ENCODE results near the gene OTP. TPM values are rescaled to one million over a fixed set of nuclear protein-coding genes. Genes with fewer than 3 reads are reported as not detected.

Gene OTP
- total and polyA plus RNA-seq, 2 donors (not counting 1 experiment from before 2014, with no cell fraction given) = 0.03 TPM; not detected in 1

- peaks cover 0 to 24% (median 17%) of the 10 kb centered on the region in 4 experiments for H3K27me3 ChIP-seq (replicated peaks in 1 of 4; ENCODE audit: control extremely low read depth in 1 of 4, control insufficient read depth in 3 of 4, insufficient read depth in 4 of 4, low read length in 3 of 4)
These were observed 17.1 kb downstream of the OTP start for GRCh38 chr5:77621440-77621839.

DNA sequence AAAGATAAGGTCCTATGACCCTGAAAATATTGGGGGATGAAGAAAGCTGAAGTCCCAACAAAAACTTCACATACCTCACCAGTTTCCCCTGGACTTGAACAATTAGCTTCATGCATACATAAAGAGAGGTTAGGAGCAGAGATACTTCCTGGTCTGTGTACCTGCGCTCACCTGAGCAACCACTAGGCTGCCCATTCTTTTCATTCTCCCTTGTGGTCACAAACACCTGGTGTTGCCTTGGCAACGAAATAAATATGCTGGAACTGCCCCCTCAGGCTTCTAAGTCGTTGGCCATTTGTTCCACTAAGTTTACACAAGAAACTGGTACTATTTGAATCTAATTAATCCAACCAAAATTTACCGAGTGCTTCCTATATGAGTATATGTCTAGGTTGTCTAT lies 18.1 kb downstream of the OTP start:
- DNase-seq (peak; percentile 43), ATAC-seq (ENCODE audit: low read depth) (no peak)
- H3K36me3 ChIP-seq (replicated peaks in 1 of 2; ENCODE audit: control extremely low read depth in 1 of 2, control insufficient read depth in 1 of 2, extremely low read depth in 1 of 2, insufficient read depth in 2 of 2, low read length in 1 of 2) = no peaks in the 10 kb centered on the region
- H2AFZ ChIP-seq (ENCODE audit: insufficient read depth, low read depth, low read length, poor library complexity, severe bottlenecking) = no peak overlapping the region
- Mint-ChIP-seq H3K4me3 (no peak overlapping the region), H3K27ac (no peak overlapping the region), H3K27me3 (peaks cover 59% of the 10 kb centered on the region), H3K4me1 (no peaks in the 10 kb centered on the region), H3K9me3 (ENCODE audit: insufficient read depth) (no peaks in the 10 kb centered on the region)
- POLR2A ChIA-PET = interaction anchor here (0.7 kb wide), 1 partner anchor 37 kb away, joined by 3 read pairs; no protein-coding TSS in a partner anchor
- H3K27me3 ChIP-seq (replicated peaks in 1 of 4; ENCODE audit: control extremely low read depth in 1 of 4, control insufficient read depth in 3 of 4, insufficient read depth in 4 of 4, low read length in 3 of 4) = peaks cover 0 to 23% (median 16%) of the 10 kb centered on the region in 4 experiments
- no peak overlapping the region for H3K27ac ChIP-seq (ENCODE audit: low read length in 2 of 2)
- no peak overlapping the region for H3K4me3 ChIP-seq (ENCODE audit: control extremely low read depth in 1 of 5, extremely low read depth in 1 of 5, insufficient read depth in 1 of 5, low read depth in 2 of 5, low read length in 4 of 5)
- H3K4me1 ChIP-seq (ENCODE audit: control insufficient read depth in 2 of 2, insufficient read depth in 2 of 2, low read length in 2 of 2) = no peaks in the 10 kb centered on the region
- intact Hi-C loops (cut with micrococcal nuclease) = loop anchor here (10.0 kb wide), 2 partner anchors 126 to 536 kb away; partner anchors contain the start of genes WDR41 and ZBED3
- no peaks in the 10 kb centered on the region for H4K20me1 ChIP-seq (ENCODE audit: control insufficient read depth, insufficient read depth, low read length, poor library complexity, severe bottlenecking)
- H3K9ac ChIP-seq (ENCODE audit: low read length) = no peak overlapping the region
- TF ChIP-seq EZH2 (IDR thresholded peaks at IDR 0.05; ENCODE audit: borderline replicate concordance, insufficient read depth, low read depth, low read length, poor library complexity, severe bottlenecking) (no peak), CTCF (IDR thresholded peaks at IDR 0.05) (no peak)
- CTCF ChIA-PET = no interaction called here
- no peaks in the 10 kb centered on the region for H3K79me2 ChIP-seq (ENCODE audit: control insufficient read depth, insufficient read depth, low read length)
- no peaks in the 10 kb centered on the region for H3K9me3 ChIP-seq (ENCODE audit: control extremely low read depth in 1 of 3, control insufficient read depth in 2 of 3, insufficient read depth in 1 of 3, low read length in 2 of 3)
- no peak overlapping the region for H3K4me2 ChIP-seq (replicated peaks; ENCODE audit: low read depth, low read length, poor library complexity, severe bottlenecking)
- WGBS (ENCODE audit: insufficient coverage) = 25% methylated on average over 2 of the region's 4 CpGs

More at GRCh38 chr5:77621440-77621839, 17.1 kb downstream of the OTP start:
- no peaks in the 10 kb centered on the region for H3K4me1 Mint-ChIP-seq
- no peak overlapping the region for H3K4me3 Mint-ChIP-seq
- Histone ChIP-seq H3K4me1 (ENCODE audit: control insufficient read depth in 2 of 2, insufficient read depth in 2 of 2, low read length in 2 of 2) (no peaks in the 10 kb centered on the region), H3K4me3 (ENCODE audit: control extremely low read depth in 1 of 5, extremely low read depth in 1 of 5, insufficient read depth in 1 of 5, low read depth in 2 of 5, low read length in 4 of 5) (no peak overlapping the region), H4K20me1 (ENCODE audit: control insufficient read depth, insufficient read depth, low read length, poor library complexity, severe bottlenecking) (no peaks in the 10 kb centered on the region), H3K36me3 (replicated peaks in 1 of 2; ENCODE audit: control extremely low read depth in 1 of 2, control insufficient read depth in 1 of 2, extremely low read depth in 1 of 2, insufficient read depth in 2 of 2, low read length in 1 of 2) (no peaks in the 10 kb centered on the region), H2AFZ (ENCODE audit: insufficient read depth, low read depth, low read length, poor library complexity, severe bottlenecking) (no peak overlapping the region), H3K4me2 (replicated peaks; ENCODE audit: low read depth, low read length, poor library complexity, severe bottlenecking) (no peak overlapping the region), H3K9me3 (ENCODE audit: control extremely low read depth in 1 of 3, control insufficient read depth in 2 of 3, insufficient read depth in 1 of 3, low read length in 2 of 3) (peaks cover 0 to 1% (median 0%) of the 10 kb centered on the region in 3 donors), H3K27ac (ENCODE audit: low read length in 2 of 2) (no peak overlapping the region), H3K9ac (ENCODE audit: low read length) (no peak overlapping the region), H3K79me2 (ENCODE audit: control insufficient read depth, insufficient read depth, low read length) (no peaks in the 10 kb centered on the region)
- no peaks in the 10 kb centered on the region for H3K9me3 Mint-ChIP-seq (ENCODE audit: insufficient read depth)
- peaks cover 62% of the 10 kb centered on the region for H3K27me3 Mint-ChIP-seq
- H3K27ac Mint-ChIP-seq = no peak overlapping the region
- ChIA-PET POLR2A (no interaction called here), CTCF (no interaction called here)
- TF ChIP-seq EZH2 (IDR thresholded peaks at IDR 0.05; ENCODE audit: borderline replicate concordance, insufficient read depth, low read depth, low read length, poor library complexity, severe bottlenecking) (no peak), CTCF (IDR thresholded peaks at IDR 0.05) (no peak)
- DNase-seq (no peak), ATAC-seq (ENCODE audit: low read depth) (no peak)
- intact Hi-C loops (cut with micrococcal nuclease) = loop anchor here (10.0 kb wide), 2 partner anchors 127 to 537 kb away; partner anchors contain the start of genes WDR41 and ZBED3
- 100% methylated on average over 1 of the region's 5 CpGs for WGBS (ENCODE audit: insufficient coverage)
